Gastrocnemius medialis (tissue), 4 donors: Measurements from ENCODE around the gene CCNL1. TPM values are rescaled to one million over a fixed set of nuclear protein-coding genes. Genes with fewer than 3 reads are reported as not detected.

Experiments
- ATAC-seq, 2 donors: fragments of 150-250 bp; one replicate each; pipeline ENCODE4 v1.9.1; 2016
- DNase-seq, 2 donors: peaks; one replicate each; pipeline ENCODE4 v3.0.0-alpha.2; 2019
- H3K27ac ChIP-seq, 4 donors: fragments of 200-600 bp; sonication (generic); 1 replicate in 1 of 4; 2 replicates in 3 of 4; pipeline ENCODE4 v1.5.1; 2016 to 2018; ENCODE audit warnings: mild to moderate bottlenecking in 2 of 4, moderate library complexity in 1 of 4
- H3K27me3 ChIP-seq, 3 donors: fragments of 200-600 bp; sonication (generic) in 2 of 3; 1 replicate in 1 of 3; 2 replicates in 2 of 3; pipeline versions ENCODE4 v1.5.1 to v1.6.0; 2016 to 2019; ENCODE audit warnings: mild to moderate bottlenecking in 1 of 3, moderate library complexity in 1 of 3
- H3K36me3 ChIP-seq, 2 donors: fragments of 200-600 bp; sonication (generic) in 1 of 2; one replicate each; pipeline ENCODE4 v1.5.1; 2017 to 2018
- H3K4me1 ChIP-seq, 2 donors: fragments of 200-600 bp; sonication (generic) in 1 of 2; one replicate each; pipeline ENCODE4 v1.5.1; 2016 to 2017; ENCODE audit warnings: mild to moderate bottlenecking in 2 of 2
- H3K4me3 ChIP-seq, 4 donors: fragments of 200-600 bp; sonication (generic) in 3 of 4; 1 replicate in 1 of 4; 2 replicates in 3 of 4; pipeline ENCODE4 v1.5.1; 2016 to 2019; ENCODE audit warnings: mild to moderate bottlenecking in 2 of 4
- H3K9me3 ChIP-seq, 3 donors: fragments of 200-600 bp; sonication (generic) in 2 of 3; 1 replicate in 1 of 3; 2 replicates in 2 of 3; pipeline ENCODE4 v1.5.1; 2016 to 2019
- POLR2A ChIP-seq, 2 donors: fragments of 450-650 bp; IDR thresholded peaks; one replicate each; pipeline ENCODE4 v1.6.1; 2017; ENCODE audit warnings: antibody characterized with exemption in 2 of 2, mild to moderate bottlenecking in 2 of 2, moderate library complexity in 2 of 2
- in situ Hi-C, 4 donors: fragments of 200-750 bp; cut with MboI; loops; one replicate each; pipeline versions ENCODE4 v1.15.0 to v1.8.0; 2017; ENCODE audit warnings: low sequenced_read_pairs in 4 of 4
- intact Hi-C: fragments of 100-400 bp; cut with DNase I; formaldehyde crosslinking; loops from one replicate; pipeline ENCODE4 v1.15.1; 2023; ENCODE audit warnings: low total_unique reads
- total RNA-seq, 4 donors: library from RNA; depleted of rRNA; stranded (reverse); fragments of >200 nt; gene quantifications; one replicate each; pipeline versions ENCODE4 v1.1.0 to v1.2.3, GENCODE V29; 2016
- TF ChIP-seq, protein P1 (sequence below), 5 experiments: fragments of 450-650 bp in 3 of 5; fragments of 200-600 bp in 2 of 5; sonication (generic) in 2 of 5; IDR thresholded peaks in 4 of 5; conservative IDR thresholded peaks in 1 of 5; 1 replicate in 4 of 5; 2 replicates in 1 of 5; pipeline ENCODE4 v1.5.1; 2016 to 2019; ENCODE audit warnings: antibody characterized with exemption in 5 of 5, mild to moderate bottlenecking in 3 of 5, moderate library complexity in 3 of 5

CCNL1 gene
- total RNA-seq, 4 donors from 2014 or later = 34.3 to 110 (median 41.3) TPM

DNA sequence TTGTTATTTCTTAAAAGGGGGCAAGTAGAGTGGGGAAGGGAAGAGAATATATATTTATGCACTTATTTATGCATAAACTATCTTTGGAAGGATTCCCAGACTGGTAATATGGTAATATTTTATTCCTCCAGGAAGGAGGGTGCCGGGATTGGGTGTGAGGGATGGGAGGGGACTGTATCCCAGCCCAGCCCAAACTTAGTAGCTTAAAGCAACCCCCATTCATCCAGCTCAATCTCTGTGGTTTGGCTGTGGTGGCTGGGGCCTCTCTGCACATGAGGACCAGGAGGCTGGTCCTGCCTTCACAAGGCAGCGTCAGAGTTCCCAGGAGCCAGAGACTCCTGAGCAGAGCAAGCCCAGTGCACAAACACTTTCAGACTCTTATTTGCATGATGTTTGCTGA is 48.4 kb downstream of the CCNL1 start:
- Histone ChIP-seq H3K4me3 (no peak overlapping the region), H3K27ac (no peak overlapping the region), H3K4me1 (peaks cover 12 to 16% of the 10 kb centered on the region in 2 donors), H3K27me3 (no peaks in the 10 kb centered on the region), H3K9me3 (no peaks in the 10 kb centered on the region), H3K36me3 (no peaks in the 10 kb centered on the region)
- ATAC-seq (no peak), DNase-seq (no peak)
- intact Hi-C loops (no loop called here), in situ Hi-C loops (no loop called here)
- TF ChIP-seq POLR2A (IDR thresholded peaks at IDR 0.05) = no peak
- TF ChIP-seq, protein P1, sequence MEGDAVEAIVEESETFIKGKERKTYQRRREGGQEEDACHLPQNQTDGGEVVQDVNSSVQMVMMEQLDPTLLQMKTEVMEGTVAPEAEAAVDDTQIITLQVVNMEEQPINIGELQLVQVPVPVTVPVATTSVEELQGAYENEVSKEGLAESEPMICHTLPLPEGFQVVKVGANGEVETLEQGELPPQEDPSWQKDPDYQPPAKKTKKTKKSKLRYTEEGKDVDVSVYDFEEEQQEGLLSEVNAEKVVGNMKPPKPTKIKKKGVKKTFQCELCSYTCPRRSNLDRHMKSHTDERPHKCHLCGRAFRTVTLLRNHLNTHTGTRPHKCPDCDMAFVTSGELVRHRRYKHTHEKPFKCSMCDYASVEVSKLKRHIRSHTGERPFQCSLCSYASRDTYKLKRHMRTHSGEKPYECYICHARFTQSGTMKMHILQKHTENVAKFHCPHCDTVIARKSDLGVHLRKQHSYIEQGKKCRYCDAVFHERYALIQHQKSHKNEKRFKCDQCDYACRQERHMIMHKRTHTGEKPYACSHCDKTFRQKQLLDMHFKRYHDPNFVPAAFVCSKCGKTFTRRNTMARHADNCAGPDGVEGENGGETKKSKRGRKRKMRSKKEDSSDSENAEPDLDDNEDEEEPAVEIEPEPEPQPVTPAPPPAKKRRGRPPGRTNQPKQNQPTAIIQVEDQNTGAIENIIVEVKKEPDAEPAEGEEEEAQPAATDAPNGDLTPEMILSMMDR (IDR thresholded peaks at IDR 0.05 in 4 of 5, conservative IDR thresholded peaks at IDR 0.05 in 1 of 5) = no peak

DNA sequence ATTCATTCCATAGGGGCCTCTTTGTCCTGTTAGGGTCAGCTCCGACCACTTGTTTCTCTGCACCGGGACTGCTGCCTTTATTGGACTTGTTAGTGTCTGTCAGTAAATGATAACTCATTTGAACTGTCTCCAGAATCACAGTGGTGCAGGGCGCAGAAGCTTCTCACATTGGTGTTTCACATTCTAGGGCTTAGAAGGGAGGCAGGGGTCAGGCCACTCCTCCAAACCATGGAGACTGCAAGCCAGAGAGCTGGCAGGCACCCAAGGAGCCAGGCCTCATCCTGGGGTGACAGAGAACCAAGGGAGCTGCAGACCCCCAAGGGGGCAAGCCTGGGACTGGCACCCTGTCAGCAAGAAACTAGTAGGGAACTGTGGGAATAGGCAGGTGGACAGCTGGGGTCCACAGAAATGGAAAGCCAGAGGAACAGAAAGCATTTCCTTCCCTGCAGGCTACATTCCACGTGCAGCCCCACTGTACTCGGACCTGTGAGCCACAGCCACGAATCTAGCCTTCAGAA is 49.1 kb downstream of the CCNL1 start:
- no peak for DNase-seq
- intact Hi-C loops = no loop called here
- Histone ChIP-seq H3K4me3 (no peak overlapping the region), H3K27me3 (no peaks in the 10 kb centered on the region), H3K9me3 (no peaks in the 10 kb centered on the region), H3K4me1 (peaks cover 5 to 10% of the 10 kb centered on the region in 2 donors), H3K27ac (no peak overlapping the region), H3K36me3 (no peaks in the 10 kb centered on the region)
- no peak for ATAC-seq
- TF ChIP-seq, protein P1 (IDR thresholded peaks at IDR 0.05 in 4 of 5, conservative IDR thresholded peaks at IDR 0.05 in 1 of 5) = no peak
- no peak for TF ChIP-seq POLR2A (IDR thresholded peaks at IDR 0.05)
- in situ Hi-C loops = no loop called here

DNA sequence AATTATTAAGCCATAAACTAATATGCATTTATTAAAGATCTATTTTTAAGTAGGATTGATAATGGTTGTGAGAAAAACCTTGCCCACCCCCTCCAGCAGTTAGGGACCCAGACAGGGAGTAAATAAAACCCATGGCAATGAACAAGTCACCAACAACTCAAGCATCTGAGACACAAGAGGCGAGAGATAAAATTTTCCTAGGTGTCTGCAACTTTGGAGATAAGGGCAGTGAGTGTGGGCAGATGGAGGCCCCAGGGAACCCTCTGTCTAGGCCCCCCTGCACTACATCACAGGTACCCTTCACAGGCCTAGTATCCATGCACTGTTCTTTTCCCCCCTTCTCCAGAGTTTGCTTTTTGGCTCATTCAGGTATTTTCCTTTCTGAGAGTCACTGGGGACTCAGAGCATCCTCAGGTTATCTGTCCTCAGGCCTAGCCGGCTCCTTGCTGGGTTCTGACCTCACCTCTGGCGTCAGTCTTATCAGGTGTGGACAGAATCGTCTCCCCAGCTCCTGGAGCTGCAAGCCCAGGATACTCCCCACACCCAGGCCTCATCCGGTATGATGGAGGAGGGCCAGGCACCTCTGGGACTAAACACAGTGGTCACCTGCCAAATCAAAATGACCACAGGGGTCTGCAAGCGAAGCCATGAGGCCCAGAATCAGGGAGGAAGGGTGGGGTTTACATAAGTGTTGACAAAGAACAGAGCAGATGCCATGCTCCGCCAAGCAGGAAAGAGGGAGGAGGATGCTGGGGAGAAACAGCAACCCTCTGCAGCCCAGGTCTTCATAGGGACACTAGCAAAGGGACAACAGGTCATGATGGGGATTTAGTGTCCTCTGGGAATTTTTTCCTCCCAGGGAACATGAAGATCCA is 50.4 kb downstream of the CCNL1 start:
- Histone ChIP-seq H3K4me1 (no peaks in the 10 kb centered on the region), H3K9me3 (no peaks in the 10 kb centered on the region), H3K27ac (no peak overlapping the region), H3K4me3 (no peak overlapping the region), H3K36me3 (no peaks in the 10 kb centered on the region), H3K27me3 (no peaks in the 10 kb centered on the region)
- intact Hi-C loops = no loop called here
- in situ Hi-C loops = no loop called here
- DNase-seq (no peak), ATAC-seq (no peak)
- TF ChIP-seq, protein P1 (IDR thresholded peaks at IDR 0.05 in 4 of 5, conservative IDR thresholded peaks at IDR 0.05 in 1 of 5) = no peak
- TF ChIP-seq POLR2A (IDR thresholded peaks at IDR 0.05) = no peak

DNA sequence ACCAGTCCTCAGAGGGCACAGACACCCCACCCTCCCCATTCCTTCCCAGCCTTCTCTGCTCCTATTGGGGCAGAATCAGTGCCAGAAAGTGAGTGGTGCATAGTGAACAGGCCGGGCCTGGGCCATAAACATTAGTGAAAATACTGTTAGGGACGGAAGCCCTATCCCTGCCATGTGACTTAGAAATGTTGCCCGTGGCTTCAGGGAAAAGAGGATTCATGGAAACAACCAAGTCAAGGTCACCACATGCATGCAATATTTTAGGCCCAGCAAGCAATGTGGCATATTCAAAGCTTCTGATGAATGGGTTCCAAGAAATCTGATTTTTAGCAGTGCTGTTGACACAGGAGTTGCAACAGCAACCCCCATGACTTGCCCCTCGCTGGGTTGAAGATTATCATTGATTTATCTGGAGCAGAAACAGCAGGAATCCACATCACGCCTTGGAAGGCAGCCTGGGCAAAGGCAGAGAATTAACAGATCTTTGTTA is 52.3 kb downstream of the CCNL1 start:
- Histone ChIP-seq H3K27ac (no peak overlapping the region), H3K9me3 (no peaks in the 10 kb centered on the region), H3K4me3 (no peak overlapping the region), H3K4me1 (peaks cover 0 to 3% of the 10 kb centered on the region in 2 donors), H3K36me3 (no peaks in the 10 kb centered on the region), H3K27me3 (no peaks in the 10 kb centered on the region)
- intact Hi-C loops (no loop called here), in situ Hi-C loops (no loop called here)
- no peak for DNase-seq
- no peak for ATAC-seq
- TF ChIP-seq POLR2A (IDR thresholded peaks at IDR 0.05) = no peak
- TF ChIP-seq, protein P1 (IDR thresholded peaks at IDR 0.05 in 4 of 5, conservative IDR thresholded peaks at IDR 0.05 in 1 of 5) = no peak
